GM12864 (cell line): ENCODE data around the gene ZC3H8.

ENCODE experiments used
- DNase-seq: peaks from one replicate; pipeline ENCODE4 v3.0.0-alpha.2; 2011; ENCODE audit warnings: low read depth
- H3K4me3 ChIP-seq: 2 replicates; pipeline ENCODE4 v1.5.1; 2011; ENCODE audit warnings: mild to moderate bottlenecking, low read depth, low read length, control low read depth
- TF ChIP-seq, protein P1 (sequence below): IDR thresholded peaks from 2 replicates; pipeline ENCODE4 v1.5.1; 2011; ENCODE audit warnings: low read depth, mild to moderate bottlenecking, moderate library complexity, low read length, control low read depth, inconsistent platforms; ENCODE audit errors: missing control alignments

The ZC3H8 gene

DNA sequence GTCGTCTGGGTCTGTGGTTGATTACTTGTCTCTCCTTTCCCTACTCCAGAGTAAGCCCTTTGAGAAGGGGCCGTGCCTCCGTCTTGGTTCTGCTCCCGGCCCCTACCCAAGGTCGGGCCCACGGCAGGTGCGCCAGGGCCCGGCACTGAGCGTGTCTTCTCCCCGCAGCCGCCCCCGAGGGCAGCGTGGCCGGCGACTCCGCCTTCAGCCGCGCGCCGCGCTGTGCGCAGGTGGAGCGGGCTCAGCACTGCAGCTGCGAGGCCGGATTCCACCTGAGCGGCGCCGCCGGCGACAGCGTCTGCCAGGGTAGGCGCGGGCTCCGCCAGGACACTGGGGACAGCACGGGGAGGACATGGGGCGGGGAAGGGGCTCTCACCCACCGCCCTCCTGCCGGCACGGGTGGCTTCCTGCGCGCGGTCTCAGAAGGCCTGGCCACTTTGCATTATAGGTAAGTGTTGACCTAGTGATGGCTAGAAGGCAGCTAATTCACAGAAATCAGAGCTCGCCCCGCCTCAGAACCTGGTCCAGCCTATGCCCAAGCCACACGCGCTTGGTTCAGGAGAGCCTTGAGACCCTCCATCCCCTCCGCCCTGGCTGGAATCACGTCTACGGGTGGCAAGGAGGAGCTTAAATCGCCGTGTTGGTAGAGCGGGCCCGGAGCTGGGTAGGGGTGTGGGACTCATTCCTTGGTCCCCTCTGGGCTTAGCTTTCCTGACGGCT, 73.1 kb downstream of the ZC3H8 start:
- no peak for DNase-seq
- H3K4me3 ChIP-seq = no peak overlapping the region
- TF ChIP-seq, protein P1, sequence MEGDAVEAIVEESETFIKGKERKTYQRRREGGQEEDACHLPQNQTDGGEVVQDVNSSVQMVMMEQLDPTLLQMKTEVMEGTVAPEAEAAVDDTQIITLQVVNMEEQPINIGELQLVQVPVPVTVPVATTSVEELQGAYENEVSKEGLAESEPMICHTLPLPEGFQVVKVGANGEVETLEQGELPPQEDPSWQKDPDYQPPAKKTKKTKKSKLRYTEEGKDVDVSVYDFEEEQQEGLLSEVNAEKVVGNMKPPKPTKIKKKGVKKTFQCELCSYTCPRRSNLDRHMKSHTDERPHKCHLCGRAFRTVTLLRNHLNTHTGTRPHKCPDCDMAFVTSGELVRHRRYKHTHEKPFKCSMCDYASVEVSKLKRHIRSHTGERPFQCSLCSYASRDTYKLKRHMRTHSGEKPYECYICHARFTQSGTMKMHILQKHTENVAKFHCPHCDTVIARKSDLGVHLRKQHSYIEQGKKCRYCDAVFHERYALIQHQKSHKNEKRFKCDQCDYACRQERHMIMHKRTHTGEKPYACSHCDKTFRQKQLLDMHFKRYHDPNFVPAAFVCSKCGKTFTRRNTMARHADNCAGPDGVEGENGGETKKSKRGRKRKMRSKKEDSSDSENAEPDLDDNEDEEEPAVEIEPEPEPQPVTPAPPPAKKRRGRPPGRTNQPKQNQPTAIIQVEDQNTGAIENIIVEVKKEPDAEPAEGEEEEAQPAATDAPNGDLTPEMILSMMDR = no peak

DNA sequence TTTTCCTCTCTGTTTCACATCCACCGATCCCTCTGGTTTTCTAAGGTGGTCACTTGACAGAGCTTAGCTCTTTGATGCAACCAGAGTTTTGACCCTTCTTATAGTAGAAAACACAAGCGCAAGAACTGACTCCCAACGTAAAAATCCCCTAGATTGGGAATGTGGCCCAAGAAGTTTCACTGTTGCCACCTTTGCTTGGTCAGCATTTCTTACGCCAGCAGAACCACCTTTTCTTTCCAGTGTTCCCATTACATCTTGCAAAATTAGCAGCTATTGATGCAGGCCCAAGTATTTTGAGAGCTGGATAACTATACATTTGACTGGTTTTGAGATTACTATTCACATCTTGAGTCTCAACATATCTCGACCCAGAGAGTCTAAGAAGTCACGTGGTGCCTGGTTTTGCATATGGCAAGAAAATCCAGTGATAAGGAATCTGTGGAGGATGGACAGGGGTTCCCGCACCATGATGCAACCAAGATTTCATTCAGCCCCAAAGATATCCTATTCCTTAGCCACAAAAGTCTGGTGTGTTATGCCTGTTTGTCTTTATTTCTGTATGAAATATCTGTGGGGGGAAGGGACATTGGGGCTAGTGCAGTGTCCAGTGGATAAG, 78.8 kb downstream of the ZC3H8 start:
- TF ChIP-seq, protein P1 = no peak
- DNase-seq = no peak

DNA sequence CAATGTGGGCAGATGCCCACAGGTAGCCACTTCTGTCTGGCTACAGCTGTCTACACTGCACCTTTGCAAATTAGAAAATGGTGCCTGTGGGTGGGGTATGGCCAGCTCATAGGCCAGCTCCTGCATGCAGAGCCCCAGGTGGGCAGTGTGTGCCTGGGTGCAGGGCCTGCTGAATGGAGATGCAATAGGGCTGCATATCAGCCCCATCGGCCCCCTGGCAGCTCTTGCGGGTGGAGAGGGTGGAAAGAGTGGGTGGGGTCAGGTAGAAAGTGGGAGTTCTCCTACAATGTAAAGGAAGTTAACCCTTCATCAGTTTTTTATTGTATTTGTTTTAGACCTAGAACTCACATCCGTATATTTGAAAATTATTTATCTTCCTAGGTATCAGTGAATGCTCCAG, 79.5 kb downstream of the ZC3H8 start:
- no peak for DNase-seq
- H3K4me3 ChIP-seq = no peak overlapping the region
- TF ChIP-seq, protein P1 = no peak

More for the DNA sequence above, 78.8 kb downstream of the ZC3H8 start:
- H3K4me3 ChIP-seq = no peak overlapping the region

DNA sequence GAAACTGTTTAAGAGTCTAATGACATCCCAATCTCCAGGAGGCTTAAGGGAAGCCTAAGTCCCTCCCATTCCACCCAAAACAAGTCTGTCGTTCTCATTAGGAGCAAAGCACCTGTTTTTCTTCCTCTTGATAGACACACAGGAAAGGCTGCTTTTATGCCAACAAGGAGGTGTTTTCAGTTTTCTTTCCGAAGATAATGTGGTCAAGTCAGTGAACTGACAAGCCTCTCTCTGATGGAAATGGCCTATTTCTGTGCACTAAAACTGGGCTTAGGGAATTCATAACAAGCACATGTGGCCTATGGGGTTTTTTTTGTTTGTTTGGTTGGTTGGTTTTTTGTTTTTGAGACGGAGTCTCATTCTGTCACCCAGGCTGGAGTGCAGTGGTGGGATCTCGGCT, 80.5 kb downstream of the ZC3H8 start:
- TF ChIP-seq, protein P1 = no peak
- DNase-seq = no peak
- no peak overlapping the region; the same call in 1 of the 2 replicates for H3K4me3 ChIP-seq

DNA sequence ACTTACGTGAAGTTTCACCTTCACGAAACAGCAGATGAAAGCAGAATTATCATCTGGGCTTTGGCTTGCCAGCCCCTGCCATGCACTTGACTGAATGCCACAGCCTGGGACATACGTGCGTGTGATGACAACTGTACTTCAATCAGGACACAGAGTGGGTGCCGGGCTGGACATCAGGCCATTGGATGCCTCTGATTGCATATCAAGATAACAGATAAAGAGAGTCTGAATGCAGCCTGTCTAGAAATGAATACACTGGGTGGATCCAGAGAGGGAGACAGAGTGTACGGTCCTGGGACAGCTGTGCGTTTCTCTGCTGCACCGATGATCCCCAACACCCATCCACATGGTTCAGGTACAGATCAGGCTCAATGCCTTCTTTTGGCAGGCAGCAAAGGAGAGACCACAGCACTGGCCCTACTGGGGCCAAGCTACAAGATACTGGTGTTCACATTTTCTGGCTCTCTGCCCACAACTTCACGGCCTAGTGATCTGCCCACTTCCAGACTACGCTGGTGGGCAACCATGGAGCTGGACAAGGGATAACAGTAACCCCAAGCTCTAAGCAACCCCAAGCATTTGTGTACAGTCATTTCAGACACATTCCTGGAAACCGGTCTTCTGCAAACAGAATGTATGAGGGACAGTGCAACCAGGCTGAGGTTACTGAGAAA, 81.1 kb downstream of the ZC3H8 start:
- DNase-seq = no peak
- no peak overlapping the region for H3K4me3 ChIP-seq
- TF ChIP-seq, protein P1 = no peak

DNA sequence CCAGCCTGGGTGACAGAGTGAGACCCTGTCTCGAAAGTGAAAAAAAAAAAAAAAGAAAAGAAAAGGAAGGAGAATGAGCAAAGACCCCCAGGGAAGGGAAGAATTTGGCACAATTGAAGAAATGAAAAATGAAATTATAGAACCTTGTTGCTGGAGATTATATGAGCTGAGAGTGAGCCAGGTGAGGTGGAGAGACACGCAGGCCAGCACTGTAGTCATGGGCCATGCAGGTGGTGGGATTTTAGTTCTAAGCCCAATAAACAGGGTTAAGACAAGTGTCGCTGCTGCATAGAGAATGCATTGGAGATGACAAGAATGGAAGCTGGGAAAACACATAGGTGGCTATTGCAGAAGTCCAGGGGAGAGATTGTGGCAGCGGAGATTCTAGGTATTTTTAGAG, 84.3 kb downstream of the ZC3H8 start:
- DNase-seq = no peak
- TF ChIP-seq, protein P1 = no peak
- no peak overlapping the region for H3K4me3 ChIP-seq
